ENCODE data around the gene METTL24.

The METTL24 gene

DNA sequence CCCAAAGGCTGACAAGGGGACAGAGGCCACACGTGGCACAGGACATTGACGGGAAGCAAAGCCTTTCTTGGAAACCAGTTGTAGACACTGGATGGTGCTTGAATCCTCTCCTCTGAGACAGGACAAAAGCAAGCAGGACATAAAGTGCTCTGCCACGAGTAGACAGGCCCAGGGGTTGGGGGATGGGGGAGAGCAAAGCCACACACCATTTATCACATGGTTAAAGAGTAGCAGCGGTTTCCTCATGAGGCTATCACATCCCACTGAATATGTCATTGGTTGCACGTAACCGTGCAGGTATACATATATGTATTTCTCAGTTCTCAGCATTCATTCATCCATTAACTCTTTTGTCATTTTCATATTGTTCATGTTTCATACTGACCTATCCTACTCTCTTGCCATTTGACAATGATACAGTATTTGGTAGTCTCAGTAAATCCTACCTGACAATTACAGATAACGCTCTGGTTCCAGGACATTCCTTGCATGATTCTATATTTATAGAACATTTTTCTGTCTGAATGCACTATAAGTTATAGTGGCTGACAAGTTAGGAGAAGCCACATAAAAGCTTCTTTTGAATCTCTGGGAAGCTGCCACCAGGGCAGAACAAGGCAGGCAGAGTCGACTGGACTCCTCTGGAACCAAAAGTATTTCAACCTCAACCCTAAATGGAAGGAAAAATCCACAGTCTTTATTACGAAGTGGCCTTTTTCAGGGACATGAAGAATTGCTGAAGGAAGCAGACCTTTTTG, 23.5 kb downstream of the METTL24 start:
- DNase-seq (ENCODE audit: low spot score): no peak

DNA sequence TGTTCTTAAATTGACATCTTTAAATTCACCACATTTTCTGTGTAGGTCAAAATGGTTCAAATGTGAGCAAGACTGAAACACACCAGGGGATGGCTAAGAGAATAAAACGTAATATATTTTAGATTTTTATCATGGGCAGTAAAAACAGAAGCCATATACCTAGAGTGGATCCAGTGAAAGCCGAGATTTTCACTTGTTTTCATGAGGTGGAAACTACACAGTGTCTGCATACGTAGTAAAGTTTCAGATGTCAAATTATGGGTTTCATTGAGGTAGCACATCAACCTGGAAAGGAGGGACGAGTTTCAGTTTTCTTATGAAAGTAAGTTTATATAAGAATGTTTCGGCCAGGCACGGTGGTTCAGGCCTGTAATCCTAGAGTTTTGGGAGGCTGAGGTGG, 25.9 kb downstream of the METTL24 start:
- no peak for DNase-seq (ENCODE audit: low spot score)

DNA sequence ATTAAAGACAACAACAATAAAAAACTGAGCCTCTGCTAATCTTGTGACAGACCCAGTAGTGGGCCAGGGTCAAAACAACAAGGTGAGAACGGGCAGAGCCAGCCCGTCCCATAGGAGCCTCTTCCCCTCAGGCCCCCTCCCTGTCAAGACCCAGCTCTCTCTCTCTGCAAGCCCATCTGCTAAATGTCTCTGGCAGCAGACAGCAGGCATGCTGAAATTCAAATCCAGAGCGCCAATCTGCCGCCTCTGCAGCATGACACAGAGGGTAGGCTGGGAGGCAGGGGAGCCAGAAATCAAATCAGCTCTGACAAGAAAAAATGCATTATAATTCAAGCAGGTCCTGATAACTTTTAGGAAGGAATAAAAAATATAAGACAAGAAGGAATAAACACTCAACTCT, 26.3 kb downstream of the METTL24 start:
- no peak for DNase-seq (ENCODE audit: low spot score)

DNA sequence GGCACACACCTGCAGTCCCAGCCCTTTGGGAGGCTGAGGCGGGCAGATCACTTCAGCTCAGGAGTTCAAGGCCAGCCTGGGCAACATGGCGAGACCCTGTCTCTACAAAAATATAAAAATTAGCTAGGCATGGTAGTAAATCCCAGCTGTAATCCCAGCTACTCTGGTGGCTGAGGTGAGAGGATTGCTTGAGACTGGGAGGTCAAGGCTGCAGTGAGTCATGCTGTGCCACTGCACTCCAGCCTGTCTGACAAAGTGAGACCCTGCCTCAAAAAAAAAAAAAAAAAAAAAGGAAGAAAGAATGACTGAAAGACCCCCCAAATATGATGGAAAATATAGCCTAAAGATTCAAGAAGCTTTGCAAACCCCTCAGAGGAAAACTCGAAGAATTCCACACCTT, 26.8 kb downstream of the METTL24 start:
- DNase-seq (ENCODE audit: low spot score): no peak

DNA sequence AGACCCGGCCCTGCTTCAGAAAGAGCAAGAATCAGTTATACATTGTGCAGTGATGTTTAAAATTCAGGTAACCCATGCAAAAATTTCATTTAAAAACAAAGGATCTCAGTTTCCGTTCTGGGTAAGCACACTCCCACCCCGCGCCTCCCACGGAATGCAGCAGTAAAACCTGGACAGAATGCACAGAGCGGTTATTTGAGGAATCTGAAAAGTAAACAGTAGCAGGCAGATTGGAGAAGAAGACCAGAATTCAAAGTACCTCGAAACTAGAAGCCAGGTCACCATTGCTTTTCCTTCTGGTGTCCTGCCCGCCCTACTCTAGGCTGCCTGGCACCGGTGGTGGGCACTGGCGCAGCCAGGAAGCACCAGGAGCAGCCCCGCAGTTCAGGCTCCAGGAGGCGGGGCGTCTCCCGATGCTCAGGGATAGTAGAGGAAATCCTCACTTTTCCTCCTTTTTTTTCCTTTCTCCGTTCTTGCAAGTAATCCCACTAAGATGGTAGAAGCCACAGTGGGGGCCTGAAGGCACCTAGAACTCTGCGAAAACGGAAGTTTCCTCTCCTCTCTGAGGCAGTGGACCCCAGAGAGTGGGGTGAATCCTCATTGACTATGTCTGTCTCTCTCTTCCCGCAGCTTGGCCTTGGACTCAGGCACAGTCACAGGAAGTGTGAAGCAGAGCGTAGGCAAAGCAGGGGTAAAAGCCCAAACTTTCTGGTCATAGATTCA, 28.3 kb downstream of the METTL24 start:
- DNase-seq (ENCODE audit: low spot score): no peak

DNA sequence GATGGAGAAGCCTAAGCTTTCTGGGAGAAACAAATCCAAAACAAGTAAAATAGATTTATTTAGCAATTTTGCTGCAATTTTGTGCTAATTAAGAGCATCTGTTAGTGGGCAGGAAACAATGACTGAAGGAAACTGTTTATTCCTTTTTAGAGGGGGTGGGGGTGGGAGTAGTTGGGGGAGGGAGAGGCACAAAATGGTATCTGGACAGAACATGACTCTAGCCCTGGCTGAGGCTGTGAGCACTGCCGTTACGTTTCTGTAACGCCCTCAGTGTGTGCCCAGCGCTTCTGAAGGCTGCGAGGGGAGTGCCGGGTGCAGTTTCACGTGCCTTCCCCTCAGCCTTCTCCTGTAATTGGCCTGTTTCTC, 28.8 kb downstream of the METTL24 start:
- DNase-seq (ENCODE audit: low spot score): no peak

DNA sequence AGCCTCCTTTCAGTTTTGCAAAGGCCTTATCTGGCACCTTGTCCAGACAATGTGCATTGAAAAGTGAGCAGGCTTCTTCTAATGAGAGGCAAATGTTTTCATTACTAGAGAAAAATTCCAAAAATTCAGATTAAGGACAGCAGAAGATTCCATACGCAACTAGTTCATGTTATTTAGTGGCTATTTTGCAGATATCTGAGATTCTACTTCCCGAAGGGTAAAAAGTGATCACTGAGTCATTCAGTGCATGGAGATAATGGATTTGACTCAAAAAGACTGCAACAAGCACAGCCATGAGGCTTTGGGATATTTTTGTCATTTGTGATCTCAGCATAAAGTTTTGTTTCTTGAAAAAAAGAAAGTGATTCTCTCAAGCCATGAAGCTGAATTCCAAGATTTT, 29.9 kb downstream of the METTL24 start:
- no peak for DNase-seq (ENCODE audit: low spot score)

DNA sequence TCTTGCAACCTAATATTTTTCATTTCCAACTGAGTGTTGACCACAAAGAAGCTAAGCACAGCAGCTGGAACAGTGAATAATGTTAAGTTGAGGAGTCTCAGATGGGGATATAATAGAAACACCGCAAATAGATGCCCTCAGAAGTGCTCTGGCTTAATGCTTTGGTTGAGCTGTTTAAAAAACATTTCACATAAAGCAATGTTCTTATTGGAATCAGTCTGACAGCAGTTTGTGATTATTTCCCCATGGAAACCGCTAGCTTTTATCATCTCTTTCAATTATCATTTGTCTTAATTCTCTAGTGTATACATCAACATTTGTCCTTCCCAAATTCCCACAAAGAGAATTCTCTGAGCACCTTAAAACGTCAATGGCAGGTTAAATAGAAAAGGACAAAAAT, 30.8 kb downstream of the METTL24 start:
- DNase-seq (ENCODE audit: low spot score): no peak

DNA sequence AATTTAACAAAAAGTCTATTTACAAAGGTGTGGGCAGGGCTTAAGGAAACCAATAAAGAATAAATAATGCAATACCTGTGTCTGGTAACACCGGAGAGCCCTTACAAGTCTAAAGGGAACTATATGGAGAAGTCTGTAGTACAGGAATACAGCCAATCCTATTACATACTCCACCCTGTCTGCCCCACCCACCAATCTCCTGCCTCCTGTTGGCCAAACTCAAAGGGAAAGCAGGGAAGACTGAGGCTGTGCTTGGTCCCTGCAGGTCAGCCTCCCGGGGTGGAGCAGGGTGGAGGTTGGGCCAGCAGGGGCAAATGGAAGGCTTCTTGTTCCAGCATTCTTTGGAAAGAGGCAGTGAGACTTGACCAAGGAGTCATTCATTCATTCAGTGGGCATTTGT, 31.5 kb downstream of the METTL24 start:
- no peak for DNase-seq (ENCODE audit: low spot score)

DNA sequence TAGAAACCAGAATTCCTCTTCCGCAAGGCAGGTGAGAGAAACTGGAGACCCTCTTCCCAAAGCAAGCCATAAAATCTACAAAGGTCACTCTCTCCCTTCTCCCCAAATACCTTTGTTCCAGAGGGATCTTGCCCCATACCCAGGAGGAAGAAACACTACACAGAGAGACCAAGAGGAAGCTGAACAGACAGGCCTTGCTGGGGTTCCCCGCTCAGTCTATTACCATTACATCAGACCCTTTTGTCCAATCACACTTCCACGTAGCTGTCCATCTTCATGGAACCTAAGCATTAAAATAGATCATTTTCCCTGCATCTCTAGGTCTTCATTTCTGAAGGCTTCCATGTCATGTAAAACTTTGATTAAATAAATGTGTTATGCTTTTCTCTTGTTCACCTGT, 32.1 kb downstream of the METTL24 start:
- DNase-seq (ENCODE audit: low spot score): no peak

DNA sequence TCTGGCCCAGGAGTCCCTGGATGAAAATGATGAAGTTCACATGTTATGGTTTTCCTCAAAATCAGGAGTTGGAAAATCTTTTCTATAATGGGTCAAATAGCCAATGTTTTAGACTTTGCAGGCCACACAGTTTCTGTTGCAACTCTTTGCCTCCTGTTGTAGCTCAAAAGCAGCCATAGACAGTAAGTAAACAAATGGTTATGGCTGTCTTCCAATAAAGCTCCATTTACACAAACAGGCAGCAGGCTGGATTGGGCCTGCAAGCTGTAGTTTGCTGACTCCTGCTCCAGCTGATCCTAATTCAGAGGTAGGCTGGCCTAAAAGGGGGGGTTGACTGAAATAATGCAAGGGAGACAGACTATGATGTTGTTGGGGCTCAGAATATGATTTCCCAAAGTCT, 33.0 kb downstream of the METTL24 start:
- DNase-seq (ENCODE audit: low spot score): no peak

DNA sequence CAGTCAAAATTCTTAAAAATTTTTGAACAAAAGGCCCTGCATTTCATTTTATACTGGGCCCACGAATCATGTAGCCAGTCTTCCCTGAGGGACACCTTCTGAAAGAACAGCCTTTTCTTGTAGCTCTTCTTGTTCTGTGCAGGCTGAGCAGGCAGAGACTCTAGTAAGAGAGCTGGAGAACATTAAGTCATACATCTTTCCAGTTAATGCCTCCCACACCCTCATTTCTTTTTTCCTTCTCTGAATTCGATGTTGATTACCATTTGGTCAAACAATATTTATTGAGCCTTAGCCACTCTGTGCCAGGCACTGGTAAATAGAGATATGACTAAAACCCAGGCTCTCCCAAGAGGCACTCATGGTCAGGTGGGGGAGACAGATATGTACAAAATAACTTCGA, 33.6 kb downstream of the METTL24 start:
- DNase-seq (ENCODE audit: low spot score): no peak

DNA sequence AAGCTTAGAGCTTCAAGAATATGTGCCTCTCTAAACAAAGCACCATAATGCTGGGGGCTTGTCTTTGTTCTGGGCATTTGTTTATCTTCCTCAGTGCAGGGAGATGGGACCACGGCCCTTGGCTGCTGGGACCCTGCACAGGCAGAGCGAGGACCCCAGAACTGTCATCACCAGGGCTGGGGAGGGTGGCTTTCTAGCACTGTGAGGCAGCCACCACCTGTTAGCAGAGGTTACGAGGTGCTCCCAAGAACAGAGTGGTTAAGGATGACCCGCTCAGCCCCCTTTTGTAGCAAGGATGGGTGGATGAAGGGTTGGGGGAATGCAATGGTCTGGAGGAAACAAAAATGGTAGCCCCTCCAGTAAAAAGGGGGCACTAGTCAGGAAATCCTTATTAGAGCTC, 34.9 kb downstream of the METTL24 start:
- no peak for DNase-seq (ENCODE audit: low spot score)

DNA sequence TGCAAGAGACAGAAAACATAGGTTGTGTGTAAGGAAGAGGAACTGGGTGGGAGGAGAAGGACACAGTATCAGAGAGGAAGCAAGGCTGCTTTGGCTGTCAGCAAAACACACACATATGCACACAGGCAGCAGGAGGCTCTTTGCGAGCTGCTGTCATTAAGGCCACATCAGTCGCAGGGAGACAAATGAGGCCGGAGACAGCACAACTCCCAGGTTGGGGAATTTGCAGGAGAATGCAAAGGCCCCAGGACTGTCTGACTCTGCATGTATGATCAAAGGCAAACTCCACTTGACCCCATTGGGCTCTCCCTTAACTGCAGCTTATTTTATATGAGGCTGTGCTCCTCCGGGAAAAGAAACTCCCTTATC, 35.3 kb downstream of the METTL24 start:
- DNase-seq (ENCODE audit: low spot score): no peak

DNA sequence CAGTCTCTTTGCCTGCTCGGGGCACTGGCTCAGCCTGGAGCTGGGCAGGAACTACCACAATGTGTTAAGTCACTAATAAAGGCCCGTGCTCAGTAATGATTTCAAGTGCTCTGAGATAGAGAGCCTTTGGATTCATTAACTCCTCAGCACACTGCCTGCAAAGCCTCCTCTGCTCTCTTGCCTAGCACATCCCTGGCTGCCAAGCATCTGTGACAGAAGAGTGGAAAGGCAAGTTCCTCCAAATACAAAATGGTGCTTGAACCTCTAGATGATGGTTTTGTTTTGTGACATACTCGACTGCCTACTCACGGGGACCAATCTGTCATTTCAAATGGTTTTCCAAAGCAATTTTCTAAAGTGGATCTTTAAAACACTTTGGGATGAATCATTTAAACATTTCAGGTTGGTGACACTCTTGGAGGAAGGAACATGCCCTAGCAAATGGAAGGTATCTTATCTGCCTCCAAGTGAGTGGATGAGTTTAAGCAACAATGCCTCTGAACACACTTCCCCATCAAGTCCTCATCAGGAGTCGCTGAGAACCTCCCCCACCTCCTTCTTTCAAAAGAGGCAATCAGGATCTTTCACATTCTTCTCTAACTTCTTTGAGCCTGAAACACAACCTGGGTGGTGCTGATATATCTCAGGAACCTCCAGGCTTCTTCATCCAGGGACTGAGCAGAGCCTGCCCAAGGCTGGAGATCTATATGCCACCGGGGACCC, 35.8 kb downstream of the METTL24 start:
- no peak for DNase-seq (ENCODE audit: low spot score)

DNA sequence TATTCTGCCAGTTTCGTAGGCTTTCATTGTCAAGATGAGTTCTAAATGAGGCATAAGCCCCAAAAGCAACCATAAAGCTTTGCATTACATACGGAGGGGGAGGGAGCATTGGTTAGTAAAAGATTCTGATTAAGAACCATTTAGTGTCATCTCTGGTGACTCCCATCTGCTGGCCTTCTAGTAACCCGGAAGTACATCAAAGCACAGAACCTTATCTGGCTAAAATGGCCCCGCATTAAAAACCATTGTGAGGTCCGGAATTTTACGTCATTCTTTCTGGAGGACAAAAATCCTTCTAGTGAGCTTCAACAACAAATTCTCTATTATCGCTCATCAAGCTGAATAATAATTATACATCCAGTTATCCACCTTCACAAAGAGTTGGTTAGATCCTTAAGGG, 37.8 kb downstream of the METTL24 start:
- no peak for DNase-seq (ENCODE audit: low spot score)

DNA sequence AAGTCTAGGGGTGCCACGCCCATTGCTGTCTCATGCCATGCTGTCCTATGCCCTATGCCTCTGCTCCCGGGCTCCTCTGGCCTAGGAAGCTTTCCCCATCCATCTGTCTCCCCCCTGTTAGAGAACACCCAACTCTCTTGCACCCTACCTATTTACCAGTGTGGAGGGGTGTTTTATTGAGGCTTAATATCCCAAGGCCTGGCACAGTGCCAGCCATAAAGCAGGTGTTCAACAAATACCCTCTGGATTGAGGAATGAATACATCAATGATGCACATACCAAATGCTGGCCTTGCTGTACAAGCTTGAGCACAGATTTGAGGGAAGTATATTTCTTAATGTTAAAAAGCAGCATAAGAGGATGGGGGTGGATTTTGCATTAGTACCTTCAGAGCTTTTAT, 38.3 kb downstream of the METTL24 start:
- no peak for DNase-seq (ENCODE audit: low spot score)

DNA sequence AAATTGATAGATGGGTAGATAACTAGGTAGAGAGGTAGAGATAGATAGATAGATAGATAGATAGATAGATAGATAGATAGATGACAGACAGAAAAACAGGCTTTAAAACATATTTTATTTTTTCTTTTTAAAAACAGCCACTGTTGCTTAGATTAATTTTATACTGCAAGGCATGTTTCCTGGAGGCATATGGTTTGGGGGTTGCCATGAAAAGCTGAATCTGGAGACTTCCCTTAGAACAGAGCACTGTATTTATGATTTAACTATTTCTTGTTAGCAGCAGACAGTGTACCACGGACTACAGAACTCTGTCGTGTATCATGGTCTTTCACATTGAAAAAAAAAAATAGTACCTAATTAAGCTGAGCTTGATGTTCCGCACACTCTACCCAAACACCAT, 38.8 kb downstream of the METTL24 start:
- DNase-seq (ENCODE audit: low spot score): no peak

DNA sequence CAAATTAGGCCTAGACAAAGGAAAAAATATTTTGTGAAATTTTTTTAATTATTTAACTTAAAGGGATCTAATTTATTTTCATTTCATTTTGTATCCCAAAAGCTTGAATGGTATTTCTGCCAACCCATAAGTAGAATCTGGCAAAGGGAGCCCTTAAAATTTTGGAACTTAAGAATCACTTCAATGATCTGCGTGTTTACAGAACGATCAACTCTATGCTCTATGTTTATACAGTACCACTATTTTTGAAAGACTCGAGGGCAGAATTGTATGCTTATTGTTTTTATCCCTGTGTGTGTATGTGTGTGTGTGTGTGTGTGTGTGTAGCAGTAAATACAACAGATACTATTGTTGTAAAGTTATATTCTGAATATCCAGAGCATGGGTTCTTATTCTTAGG, 39.2 kb downstream of the METTL24 start:
- DNase-seq (ENCODE audit: low spot score): no peak

DNA sequence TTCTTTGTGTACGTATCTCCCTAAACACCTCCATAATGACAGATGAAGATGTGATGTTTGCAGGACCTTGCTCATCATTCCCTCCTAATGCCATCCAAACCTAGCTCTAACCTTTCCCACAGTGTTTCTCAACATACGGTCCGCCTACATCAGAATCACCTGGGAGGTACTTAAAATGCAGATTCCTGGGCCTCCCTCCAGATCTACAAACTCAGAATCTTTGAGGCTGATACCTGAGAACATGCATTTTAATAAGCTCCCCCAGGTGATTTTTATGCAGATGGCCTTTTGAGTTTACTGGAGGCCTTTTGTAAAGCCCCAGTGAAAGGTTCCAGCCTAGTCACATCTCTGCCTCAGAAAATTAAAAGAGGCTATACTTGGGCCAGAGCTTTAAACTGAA, 40.5 kb downstream of the METTL24 start:
- no peak for DNase-seq (ENCODE audit: low spot score)

DNA sequence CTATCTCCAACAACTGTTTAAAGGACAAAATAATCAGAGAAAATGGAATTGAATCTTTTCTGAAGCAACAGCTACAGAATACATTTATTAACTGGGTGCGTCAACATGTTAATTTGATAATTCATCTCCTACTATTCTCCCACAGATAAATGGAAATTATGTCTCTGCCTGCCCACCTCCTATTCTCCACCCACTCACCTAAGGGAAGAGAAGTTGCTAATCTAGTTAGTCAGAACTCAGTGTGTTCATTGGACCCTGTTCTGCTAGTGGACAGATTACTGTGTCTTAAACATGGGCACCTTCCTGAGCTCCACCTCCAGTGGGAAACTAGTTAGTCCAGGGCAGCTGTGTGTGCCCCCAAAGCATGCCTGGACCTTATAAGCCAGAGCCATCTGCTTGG, 41.0 kb downstream of the METTL24 start:
- no peak for DNase-seq (ENCODE audit: low spot score)

DNA sequence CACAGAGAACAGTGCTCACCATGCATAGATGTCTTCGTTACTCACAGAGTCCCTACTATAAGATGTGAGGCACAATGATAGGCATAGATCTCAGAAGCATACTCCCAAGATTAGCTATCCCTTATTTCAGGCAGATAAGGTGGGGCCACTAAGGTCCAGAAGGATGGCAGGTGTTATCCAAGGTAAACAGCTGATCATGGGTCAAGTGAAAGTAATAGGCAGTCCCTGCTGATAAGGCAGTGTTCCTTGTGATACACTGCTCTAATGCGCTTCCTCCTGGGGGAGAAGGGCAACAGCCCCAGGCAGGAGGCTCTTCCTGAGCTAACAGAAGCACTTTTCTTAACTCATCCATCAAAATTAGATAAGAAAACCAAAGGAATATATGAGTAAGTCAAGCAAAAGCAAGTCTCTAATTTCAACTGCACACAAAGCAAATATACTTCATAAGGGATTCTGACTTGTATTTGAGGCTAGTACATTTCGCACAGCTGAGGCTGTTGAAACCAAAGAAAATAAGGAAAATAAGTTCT, 42.2 kb downstream of the METTL24 start:
- DNase-seq (ENCODE audit: low spot score): no peak

DNA sequence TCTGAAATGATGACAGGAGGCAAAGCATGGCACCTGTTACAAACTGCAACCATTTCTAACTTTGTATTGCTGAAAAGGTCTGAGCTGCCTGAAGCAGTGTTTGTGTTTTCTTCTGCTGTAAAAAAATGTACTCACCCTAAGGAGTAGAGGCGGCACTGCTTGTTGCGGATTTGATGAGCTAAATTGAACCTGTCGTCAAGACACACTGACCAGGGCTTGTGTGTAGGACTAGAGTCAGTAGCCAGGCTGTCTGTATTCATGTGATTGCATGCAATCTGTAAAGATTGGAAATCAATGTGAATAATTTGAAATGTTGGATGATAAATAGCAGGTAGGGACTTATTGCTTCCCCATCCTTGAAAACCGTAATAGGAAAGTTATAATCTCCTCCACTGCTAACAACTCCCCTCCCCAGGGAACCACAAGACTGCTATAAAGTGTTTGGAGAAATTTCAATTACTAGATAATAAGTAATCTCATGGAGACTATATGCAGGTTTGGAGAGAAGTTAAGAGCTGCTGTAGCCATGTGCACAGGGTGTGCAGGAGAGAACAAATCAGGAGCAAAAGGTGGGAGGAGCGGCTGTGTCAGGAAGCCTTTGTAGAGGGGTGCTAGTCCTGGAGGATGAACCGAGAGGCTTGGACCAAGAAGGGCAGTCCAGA, 42.8 kb downstream of the METTL24 start:
- DNase-seq (ENCODE audit: low spot score): no peak

Measured in hematopoietic multipotent progenitor cell treated with erythropoietin and hydrocortisone succinate and interleukin-3 and kit ligand, for 15 days (in vitro differentiated cells).